HG02870 (cell line): ENCODE data around the gene HNRNPLL.
"Not testable (repeated sequence)": the region's sequence is repeated elsewhere in the genome, so short reads cannot be mapped to it uniquely, and the experiment has no call there.

Source experiments
- ATAC-seq: cut with Tn5 transposase; IDR thresholded peaks from one replicate; pipeline ENCODE4 v1.9.1; 2021; ENCODE audit warnings: mild to moderate bottlenecking, moderate library complexity; ENCODE audit not compliant: unreplicated experiment

Gene HNRNPLL

GRCh38 chr2:38620282-38620977 lies 17.7 kb upstream of the HNRNPLL start:
- ATAC-seq, result no peak

GRCh38 chr2:38619458-38620164 lies 16.9 kb upstream of the HNRNPLL start:
- no peak for ATAC-seq

DNA sequence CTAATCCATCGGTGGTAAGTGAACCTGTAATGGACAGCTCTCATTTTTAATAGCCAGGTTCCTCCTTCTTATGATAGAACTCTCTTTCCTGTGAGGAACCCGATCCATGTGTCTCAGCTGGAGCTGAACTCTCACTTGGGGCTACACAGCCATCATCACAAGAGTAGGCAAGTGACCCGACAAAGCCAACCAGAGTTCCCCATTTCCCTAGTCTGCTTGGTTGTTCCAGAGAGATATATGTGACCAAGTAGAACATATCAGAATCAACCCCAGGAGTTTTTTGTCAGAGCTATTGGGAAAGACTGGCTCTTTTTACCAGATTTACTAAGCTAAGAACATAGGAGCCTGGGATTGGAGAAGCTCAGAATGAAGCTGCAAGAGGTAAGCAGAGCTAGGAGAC lies 14.6 kb upstream of the HNRNPLL start:
- no peak for ATAC-seq

GRCh38 chr2:38615237-38615636 lies 12.5 kb upstream of the HNRNPLL start:
- ATAC-seq, result no peak

DNA sequence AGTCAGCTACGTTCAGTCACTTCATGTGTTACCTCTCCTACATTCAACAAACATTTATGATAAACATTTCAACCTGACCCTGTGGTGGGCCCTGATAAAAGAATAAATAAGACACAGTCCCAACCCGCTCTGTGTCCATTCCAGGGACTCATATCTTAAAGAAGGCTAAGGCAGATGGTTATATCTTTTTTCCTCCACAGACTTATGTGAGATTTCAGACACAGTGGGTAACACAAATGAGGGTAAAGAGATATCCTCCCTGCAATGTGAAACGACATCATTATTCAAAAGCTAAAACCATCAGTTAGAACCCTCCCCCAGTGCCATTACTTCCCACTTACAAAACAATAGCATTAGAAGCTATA lies 11.1 kb upstream of the HNRNPLL start:
- ATAC-seq, result no peak

- ATAC-seq, result no peak
Observed at GRCh38 chr2:38613126-38613848, 10.6 kb upstream of the HNRNPLL start.

- peak; percentile 72 for ATAC-seq
Observed at GRCh38 chr2:38610851-38611801, 8.4 kb upstream of the HNRNPLL start.

- ATAC-seq, result not testable (repeated sequence)
Observed at GRCh38 chr2:38609246-38609645, 6.5 kb upstream of the HNRNPLL start.

- ATAC-seq, result no peak
Observed at GRCh38 chr2:38608755-38609154, 6.0 kb upstream of the HNRNPLL start.

- no peak for ATAC-seq
Observed at GRCh38 chr2:38605298-38605830, 2.6 kb upstream of the HNRNPLL start.

DNA sequence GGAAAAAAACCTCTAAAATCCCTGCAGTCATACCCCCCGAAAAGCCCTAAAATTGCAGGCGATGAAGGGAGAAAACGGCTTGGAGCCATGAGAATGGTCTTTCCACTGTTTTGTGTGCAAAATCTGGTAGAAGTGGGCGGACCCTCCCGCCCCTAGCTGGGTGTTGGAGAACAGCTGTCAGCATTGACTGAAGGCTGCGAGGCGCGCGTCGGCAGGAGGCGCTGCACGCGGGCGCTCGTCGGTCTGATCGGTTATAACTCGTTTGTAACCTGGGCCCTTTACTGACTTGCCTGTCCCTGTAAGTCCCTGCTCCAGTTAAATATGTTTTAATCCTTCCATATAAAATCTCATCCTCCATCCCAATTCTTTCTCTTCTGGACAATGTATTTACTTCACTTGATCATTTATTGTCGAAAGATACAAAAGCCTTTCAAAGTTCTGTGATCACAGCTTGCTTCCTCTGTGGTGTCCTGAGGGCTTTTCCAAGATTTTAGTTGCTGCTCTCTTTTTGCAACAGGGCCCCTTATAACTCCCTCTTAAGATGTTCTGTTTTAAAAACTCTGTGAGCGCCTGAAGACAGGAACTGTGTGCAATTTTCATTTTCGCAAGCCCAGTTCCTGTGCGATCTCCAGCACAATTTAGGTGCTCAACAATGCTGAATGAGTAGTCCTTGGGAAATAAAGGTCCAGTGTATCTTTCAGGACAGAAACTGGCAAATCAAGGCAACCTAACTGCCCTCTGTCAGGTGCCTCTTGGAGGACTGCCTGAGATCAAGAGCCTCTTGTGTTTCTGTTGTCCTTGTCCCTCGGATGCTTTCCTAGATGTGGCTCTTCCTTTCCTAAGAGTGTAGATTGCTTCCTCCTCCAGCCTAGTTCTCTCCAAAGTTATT lies 918 bp upstream of the HNRNPLL start:
- peak; percentile 44 for ATAC-seq

DNA sequence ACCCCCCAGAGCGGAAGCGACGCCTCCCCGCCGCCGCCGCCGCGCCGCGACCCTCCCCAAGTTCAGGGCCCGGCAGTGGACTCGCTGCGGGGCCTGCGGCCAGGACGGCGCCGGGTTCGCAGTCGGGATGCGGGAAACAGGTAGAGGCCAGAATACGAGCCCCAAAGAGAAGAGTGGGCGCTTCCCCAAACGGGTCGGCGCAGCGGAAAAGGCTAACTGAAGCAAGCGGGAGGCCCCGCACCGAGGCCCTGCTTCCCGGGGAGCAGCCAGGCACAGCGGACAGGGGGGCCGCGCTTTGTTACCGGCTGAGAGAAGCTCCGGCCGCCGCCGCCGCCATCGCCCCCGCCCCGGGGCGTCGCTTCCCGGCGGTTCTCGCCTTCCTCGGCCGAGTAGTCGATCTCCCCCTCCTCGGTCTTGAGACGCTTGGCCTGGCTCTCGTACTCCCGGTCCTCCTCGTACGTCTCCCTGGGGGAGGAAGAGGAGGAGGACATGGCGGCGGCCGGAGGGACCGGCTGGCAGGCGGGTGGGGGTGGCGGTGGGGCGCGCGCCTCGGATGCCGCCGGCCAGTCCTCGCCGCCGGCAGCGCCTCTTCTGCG lies 494 bp downstream of the HNRNPLL start:
- peak; percentile 1 for ATAC-seq

DNA sequence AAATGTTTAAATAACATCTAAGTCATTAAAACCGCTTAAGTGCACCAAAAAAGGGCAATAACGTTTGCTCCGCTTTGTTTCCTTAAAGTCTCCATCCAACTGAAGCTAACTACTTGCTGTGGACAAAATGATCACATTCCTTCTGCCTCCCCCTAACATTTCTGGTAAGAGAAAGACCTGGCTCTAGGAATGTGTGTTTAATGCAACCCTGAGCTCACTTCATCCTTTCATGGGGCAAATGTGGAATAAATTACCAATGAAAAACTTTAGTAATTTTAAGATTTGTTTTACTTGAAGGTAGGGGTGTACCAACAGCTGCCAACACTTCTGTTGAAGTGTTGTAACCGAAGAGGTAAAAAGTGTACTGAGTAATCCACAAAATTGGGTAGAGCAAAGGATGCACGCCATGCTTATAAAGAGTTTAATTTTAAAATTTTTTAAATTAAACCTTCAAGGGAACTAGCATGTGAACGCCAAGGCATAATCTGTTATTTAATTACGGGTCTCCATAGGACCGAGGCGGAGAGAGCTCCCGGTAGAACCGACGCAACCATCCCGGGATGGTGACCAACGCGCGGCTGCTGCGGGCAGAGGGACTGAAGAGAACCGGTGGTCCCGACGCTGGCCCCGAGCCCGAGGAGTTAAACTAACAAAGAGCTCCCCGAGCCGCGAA lies 1.1 kb downstream of the HNRNPLL start:
- ATAC-seq, result no peak

GRCh38 chr2:38600921-38601455 lies 1.7 kb downstream of the HNRNPLL start:
- ATAC-seq, result no peak

DNA sequence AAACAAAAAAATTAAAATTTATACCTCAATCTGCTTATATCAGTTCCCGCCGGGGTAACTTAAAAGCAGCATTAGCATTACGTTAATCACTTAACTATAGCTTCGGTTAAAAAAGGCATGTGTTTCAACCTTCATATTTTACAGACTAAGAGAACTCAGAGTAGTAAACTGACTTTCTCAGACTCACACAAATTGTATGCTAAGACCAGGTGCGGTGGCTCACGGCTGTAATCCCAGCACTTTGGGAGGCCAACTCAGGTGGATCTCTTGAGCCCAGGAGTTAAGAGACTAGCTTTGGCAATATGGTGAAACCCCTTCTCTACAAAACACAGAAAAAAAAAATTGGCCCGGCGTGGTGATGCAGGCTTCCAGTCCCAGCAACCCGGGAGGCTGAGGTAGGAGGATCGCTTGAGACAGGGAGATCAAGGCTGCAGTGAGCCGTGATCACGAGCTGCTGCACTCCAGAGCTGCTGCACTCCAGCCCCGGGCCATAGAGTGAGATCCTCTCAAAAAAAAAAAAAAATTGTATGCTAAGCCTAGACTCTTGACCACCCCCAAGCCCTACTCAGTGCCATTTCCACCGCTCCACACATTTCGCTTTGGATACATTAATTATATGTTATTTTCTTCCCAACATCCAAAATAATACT lies 2.4 kb downstream of the HNRNPLL start:
- no peak for ATAC-seq

GRCh38 chr2:38599706-38600105 lies 3.0 kb downstream of the HNRNPLL start:
- ATAC-seq, result no peak

- no peak for ATAC-seq
Observed at GRCh38 chr2:38598991-38599295, 3.8 kb downstream of the HNRNPLL start.
